SK-N-SH (cell line): ENCODE data around the gene COL4A3. TPM values are rescaled to one million over a fixed set of nuclear protein-coding genes. Genes with fewer than 3 reads are reported as not detected.

Experiments used
- CTCF ChIA-PET: fragments of 300-600, 350-600 bp; formaldehyde crosslinking; extraction: SDS; loops from one replicate; lab custom pipeline; 2021; lab: Yijun Ruan, JAX
- POLR2A ChIA-PET: fragments of 350-600 bp; sonication (Branson Sonifier 250); formaldehyde crosslinking; extraction: SDS; loops from one replicate; lab custom pipeline; 2020; ENCODE audit warnings: antibody characterized with exemption, inconsistent platforms; lab: Yijun Ruan, JAX
- DNase-seq: peaks from one replicate; pipeline ENCODE4 v3.0.0; 2012
- H2AFZ ChIP-seq: fragments of 200-600 bp; sonication (generic); 2 replicates; pipeline ENCODE4 v1.8.1; 2016; ENCODE audit warnings: antibody characterized with exemption, mild to moderate bottlenecking, low read depth
- H3F3A ChIP-seq: fragments of 200-600 bp; sonication (generic); replicated peaks from 2 replicates; pipeline ENCODE3; 2016; ENCODE audit warnings: antibody characterized with exemption, mild to moderate bottlenecking; ENCODE audit not compliant: insufficient read depth
- H3K27ac ChIP-seq, 2 experiments: fragments of 200-500 bp in 1 of 2; fragments of 200-600 bp in 1 of 2; sonication (Bioruptor generic) in 1 of 2; sonication (generic), shearing (Covaris generic) in 1 of 2; 2 replicates each; pipeline versions ENCODE4 v1.5.1 to v1.6.1; 2014 to 2016; ENCODE audit warnings: low read depth in 2 of 2, inconsistent platforms in 1 of 2, low read length in 1 of 2, mild to moderate bottlenecking in 1 of 2, mixed read lengths in 1 of 2
- H3K27me3 ChIP-seq: fragments of 200-600 bp; sonication (generic), shearing (Covaris generic); 2 replicates; pipeline ENCODE4 v1.6.1; 2016; ENCODE audit warnings: mixed run types; ENCODE audit not compliant: insufficient read depth
- H3K36me3 ChIP-seq, 2 experiments: fragments of 200-500 bp in 1 of 2; fragments of 200-600 bp in 1 of 2; sonication (Bioruptor generic) in 1 of 2; sonication (generic) in 1 of 2; replicated peaks in 1 of 2; 2 replicates each; pipeline versions ENCODE3 to v1.5.1; 2014 to 2016; ENCODE audit warnings: low read length in 1 of 2, mild to moderate bottlenecking in 1 of 2; ENCODE audit not compliant: insufficient read depth in 2 of 2, control insufficient read depth in 1 of 2
- H3K4me1 ChIP-seq, 2 experiments: fragments of 200-500 bp in 1 of 2; fragments of 200-600 bp in 1 of 2; sonication (Bioruptor generic) in 1 of 2; sonication (generic), shearing (Covaris generic) in 1 of 2; 2 replicates each; pipeline versions ENCODE4 v1.5.1 to v1.6.1; 2014 to 2016; ENCODE audit warnings: low read depth in 1 of 2, low read length in 1 of 2, mixed run types in 1 of 2; ENCODE audit not compliant: insufficient read depth in 2 of 2, control insufficient read depth in 1 of 2
- H3K4me2 ChIP-seq: fragments of 200-600 bp; sonication (generic), shearing (Covaris generic); 2 replicates; pipeline ENCODE4 v1.6.1; 2017; ENCODE audit warnings: mixed run types
- H3K4me3 ChIP-seq, 2 experiments: fragments of 200-500 bp in 1 of 2; fragments of 200-600 bp in 1 of 2; sonication (Bioruptor generic) in 1 of 2; sonication (generic), shearing (Covaris generic) in 1 of 2; 2 replicates each; pipeline versions ENCODE4 v1.5.1 to v1.8.1; 2014 to 2016; ENCODE audit warnings: low read depth in 2 of 2, inconsistent platforms in 1 of 2, low read length in 1 of 2, mild to moderate bottlenecking in 1 of 2, mixed read lengths in 1 of 2, moderate library complexity in 1 of 2
- H3K79me2 ChIP-seq: fragments of 200-600 bp; sonication (generic); 2 replicates; pipeline ENCODE4 v1.8.1; 2017; ENCODE audit warnings: mild to moderate bottlenecking; ENCODE audit not compliant: insufficient read depth
- H3K9ac ChIP-seq: fragments of 200-600 bp; sonication (generic); 2 replicates; pipeline ENCODE4 v1.6.1; 2017; ENCODE audit warnings: mixed run types
- H3K9me2 ChIP-seq: fragments of 200-600 bp; sonication (generic); 2 replicates; pipeline ENCODE4 v1.6.1; 2017; ENCODE audit warnings: mixed run types
- H3K9me3 ChIP-seq: fragments of 200-600 bp; sonication (generic); 2 replicates; pipeline ENCODE4 v1.6.1; 2017; ENCODE audit warnings: mixed run types, mild to moderate bottlenecking, moderate library complexity
- H4K20me1 ChIP-seq: fragments of 200-600 bp; sonication (generic); 2 replicates; pipeline ENCODE4 v1.6.1; 2017; ENCODE audit warnings: mild to moderate bottlenecking, mixed run types; ENCODE audit not compliant: insufficient read depth
- ELF1 ChIP-seq: IDR thresholded peaks from 2 replicates; pipeline ENCODE4 v1.4.0; 2012
- EZH2phosphoT487 ChIP-seq: fragments of 200-600 bp; sonication (generic); IDR thresholded peaks from 2 replicates; pipeline ENCODE4 v1.6.1; 2017; ENCODE audit warnings: low read depth, mixed run types, mild to moderate bottlenecking, antibody characterized with exemption, moderate library complexity, borderline replicate concordance
- FOSL2 ChIP-seq: IDR thresholded peaks from 2 replicates; pipeline ENCODE4 v1.4.0; 2012; ENCODE audit warnings: low read depth, mild to moderate bottlenecking, moderate library complexity, borderline replicate concordance
- FOXJ3 ChIP-seq: sonication (generic); formaldehyde crosslinking; IDR thresholded peaks from 2 replicates; pipeline ENCODE4 v1.5.1; 2020; ENCODE audit warnings: mild to moderate bottlenecking, missing genetic modification reagents
- FOXM1 ChIP-seq: IDR thresholded peaks from 2 replicates; pipeline ENCODE4 v1.4.0; 2012; ENCODE audit warnings: low read depth, mild to moderate bottlenecking
- MEF2A ChIP-seq: IDR thresholded peaks from 2 replicates; pipeline ENCODE4 v1.4.0; 2012; ENCODE audit warnings: low read depth, borderline replicate concordance
- NRF1 ChIP-seq: IDR thresholded peaks from 2 replicates; pipeline ENCODE4 v1.6.1; 2012; ENCODE audit warnings: low read depth, mild to moderate bottlenecking, low read length
- RCOR1 ChIP-seq: fragments of 150-350 bp; IDR thresholded peaks from 2 replicates; pipeline ENCODE4 v1.6.1; 2017; ENCODE audit warnings: antibody characterized with exemption, low read length
- RFX5 ChIP-seq: IDR thresholded peaks from 2 replicates; pipeline ENCODE4 v1.6.1; 2012; ENCODE audit warnings: mild to moderate bottlenecking, improper control_type of control experiment, low read length
- SIN3A ChIP-seq: IDR thresholded peaks from 2 replicates; pipeline ENCODE4 v1.6.1; 2012; ENCODE audit warnings: low read depth, mild to moderate bottlenecking, low read length, moderate library complexity, borderline replicate concordance
- SMC3 ChIP-seq: IDR thresholded peaks from 2 replicates; pipeline ENCODE4 v1.6.1; 2012; ENCODE audit warnings: low read depth, low read length, improper control_type of control experiment
- TAF1 ChIP-seq: IDR thresholded peaks from 2 replicates; pipeline ENCODE4 v1.6.1; 2012; ENCODE audit warnings: low read depth, mild to moderate bottlenecking, low read length, moderate library complexity, borderline replicate concordance
- TCF12 ChIP-seq: IDR thresholded peaks from 2 replicates; pipeline ENCODE4 v1.4.0; 2012
- YY1 ChIP-seq: IDR thresholded peaks from 2 replicates; pipeline ENCODE4 v1.4.0; 2012; ENCODE audit warnings: low read depth, mild to moderate bottlenecking
- WGBS: methylation state at CpG from one replicate; pipeline ENCODE4 v1.1.6; 2017; ENCODE audit warnings: low lambda C conversion rate; 5-methylcytosine and 5-hydroxymethylcytosine counted together
- polyA plus RNA-seq, 3 experiments: library from polyadenylated mRNA; depleted of rRNA; stranded (reverse); fragments of >200 nt; gene quantifications; 2 replicates each; pipeline ENCODE4 v1.2.3, GENCODE V29; 2012
- TF ChIP-seq, protein P1 (sequence below): IDR thresholded peaks from 2 replicates; pipeline ENCODE4 v1.6.1; 2012; ENCODE audit warnings: mild to moderate bottlenecking, low read depth, low read length, moderate library complexity
- TF ChIP-seq, protein P2 (sequence below): fragments of 150-350 bp; IDR thresholded peaks from 2 replicates; pipeline ENCODE4 v1.6.1; 2017; ENCODE audit warnings: antibody characterized with exemption, low read length, low read depth, borderline replicate concordance
- TF ChIP-seq, protein P3 (sequence below): fragments of 200-600 bp; sonication (generic); IDR thresholded peaks from 2 replicates; pipeline ENCODE4 v1.6.1; 2017; ENCODE audit warnings: antibody characterized with exemption, mild to moderate bottlenecking, moderate library complexity
- TF ChIP-seq, protein P4 (sequence below): IDR thresholded peaks from 2 replicates; pipeline ENCODE4 v1.4.0; 2012; ENCODE audit warnings: low read depth, borderline replicate concordance
- TF ChIP-seq, protein P5 (sequence below): IDR thresholded peaks from 2 replicates; pipeline ENCODE4 v1.4.0; 2012; ENCODE audit warnings: low read depth, borderline replicate concordance

Gene COL4A3
- polyA plus RNA-seq, 1 of the 3 experiments (the other 2 are of a cell fraction): not detected

DNA sequence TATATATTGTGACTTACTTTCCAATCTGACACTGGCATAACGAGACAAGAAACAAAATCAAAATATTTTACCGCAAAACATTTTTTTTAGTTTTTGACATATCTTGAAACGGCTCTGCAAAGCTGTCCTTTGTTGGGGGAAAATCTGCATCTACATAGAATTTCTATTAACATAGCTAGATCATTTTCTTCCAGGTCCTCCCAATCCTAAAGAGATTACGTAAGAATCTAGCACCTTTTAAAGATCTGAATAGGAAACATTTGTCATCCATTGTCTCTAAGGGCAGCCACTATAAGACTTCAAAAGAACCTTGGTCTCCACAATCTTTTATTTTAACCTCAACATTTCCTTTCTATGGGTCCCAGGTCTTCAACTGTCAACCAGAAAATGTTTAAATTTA is 159.4 kb downstream of the COL4A3 start (continued):
- TF ChIP-seq, protein P1, sequence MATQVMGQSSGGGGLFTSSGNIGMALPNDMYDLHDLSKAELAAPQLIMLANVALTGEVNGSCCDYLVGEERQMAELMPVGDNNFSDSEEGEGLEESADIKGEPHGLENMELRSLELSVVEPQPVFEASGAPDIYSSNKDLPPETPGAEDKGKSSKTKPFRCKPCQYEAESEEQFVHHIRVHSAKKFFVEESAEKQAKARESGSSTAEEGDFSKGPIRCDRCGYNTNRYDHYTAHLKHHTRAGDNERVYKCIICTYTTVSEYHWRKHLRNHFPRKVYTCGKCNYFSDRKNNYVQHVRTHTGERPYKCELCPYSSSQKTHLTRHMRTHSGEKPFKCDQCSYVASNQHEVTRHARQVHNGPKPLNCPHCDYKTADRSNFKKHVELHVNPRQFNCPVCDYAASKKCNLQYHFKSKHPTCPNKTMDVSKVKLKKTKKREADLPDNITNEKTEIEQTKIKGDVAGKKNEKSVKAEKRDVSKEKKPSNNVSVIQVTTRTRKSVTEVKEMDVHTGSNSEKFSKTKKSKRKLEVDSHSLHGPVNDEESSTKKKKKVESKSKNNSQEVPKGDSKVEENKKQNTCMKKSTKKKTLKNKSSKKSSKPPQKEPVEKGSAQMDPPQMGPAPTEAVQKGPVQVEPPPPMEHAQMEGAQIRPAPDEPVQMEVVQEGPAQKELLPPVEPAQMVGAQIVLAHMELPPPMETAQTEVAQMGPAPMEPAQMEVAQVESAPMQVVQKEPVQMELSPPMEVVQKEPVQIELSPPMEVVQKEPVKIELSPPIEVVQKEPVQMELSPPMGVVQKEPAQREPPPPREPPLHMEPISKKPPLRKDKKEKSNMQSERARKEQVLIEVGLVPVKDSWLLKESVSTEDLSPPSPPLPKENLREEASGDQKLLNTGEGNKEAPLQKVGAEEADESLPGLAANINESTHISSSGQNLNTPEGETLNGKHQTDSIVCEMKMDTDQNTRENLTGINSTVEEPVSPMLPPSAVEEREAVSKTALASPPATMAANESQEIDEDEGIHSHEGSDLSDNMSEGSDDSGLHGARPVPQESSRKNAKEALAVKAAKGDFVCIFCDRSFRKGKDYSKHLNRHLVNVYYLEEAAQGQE: no peak
- TF ChIP-seq, all 33 proteins: peak for 0

DNA sequence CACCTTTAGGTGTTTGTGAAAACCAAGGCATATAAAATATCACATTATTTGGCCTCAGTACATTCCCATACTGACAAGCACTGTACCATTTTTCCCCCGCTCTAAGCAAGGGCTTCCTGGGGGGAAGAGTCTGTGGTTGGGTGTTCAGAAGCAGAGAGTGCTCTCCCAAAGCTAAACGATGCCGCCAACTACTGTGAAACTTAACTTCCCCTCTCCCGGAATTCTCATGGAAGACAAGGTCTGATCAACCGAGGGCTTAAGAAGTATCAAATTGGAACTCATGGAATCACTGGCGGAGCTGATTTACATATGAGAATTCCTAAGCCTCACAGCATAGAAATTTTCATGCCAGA is 160.2 kb downstream of the COL4A3 start:
- ChIA-PET POLR2A (interaction anchor here (0.6 kb wide), 1 partner anchor 521 kb away, joined by 3 read pairs; no protein-coding TSS in a partner anchor), CTCF (interaction anchor here (1.6 kb wide), 1 partner anchor 16 kb away, joined by 3 read pairs; no protein-coding TSS in a partner anchor)
- H4K20me1 ChIP-seq: peaks cover 5% of the 10 kb centered on the region; the same call in 1 of the 2 replicates
- no peaks in the 10 kb centered on the region for H3F3A ChIP-seq
- H3K4me2 ChIP-seq: peak overlapping the region; percentile 84
- peaks cover 0 to 4% of the 10 kb centered on the region in 2 experiments; a peak in 2 of 4 replicates for H3K4me1 ChIP-seq
- H3K27ac ChIP-seq: peak overlapping the region; percentile 70 to 90; a peak in 3 of 4 replicates
- H3K4me3 ChIP-seq: peak overlapping the region; percentile 90 to 95
- DNase-seq: peak; percentile 64
- H3K27me3 ChIP-seq: no peaks in the 10 kb centered on the region
- WGBS: 10% methylated on average over 6 of the region's 6 CpGs
- TF ChIP-seq TCF12 (no peak), FOXM1 (no peak), RFX5 (no peak), TAF1 (no peak), EZH2phosphoT487 (no peak), RCOR1 (no peak), NRF1 (no peak), YY1 (no peak), SMC3 (no peak), SIN3A (no peak), FOSL2 (no peak), ELF1 (no peak), FOXJ3 (no peak), MEF2A (no peak)
- TF ChIP-seq, protein P2, sequence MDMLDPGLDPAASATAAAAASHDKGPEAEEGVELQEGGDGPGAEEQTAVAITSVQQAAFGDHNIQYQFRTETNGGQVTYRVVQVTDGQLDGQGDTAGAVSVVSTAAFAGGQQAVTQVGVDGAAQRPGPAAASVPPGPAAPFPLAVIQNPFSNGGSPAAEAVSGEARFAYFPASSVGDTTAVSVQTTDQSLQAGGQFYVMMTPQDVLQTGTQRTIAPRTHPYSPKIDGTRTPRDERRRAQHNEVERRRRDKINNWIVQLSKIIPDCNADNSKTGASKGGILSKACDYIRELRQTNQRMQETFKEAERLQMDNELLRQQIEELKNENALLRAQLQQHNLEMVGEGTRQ: no peak
- TF ChIP-seq, protein P3, sequence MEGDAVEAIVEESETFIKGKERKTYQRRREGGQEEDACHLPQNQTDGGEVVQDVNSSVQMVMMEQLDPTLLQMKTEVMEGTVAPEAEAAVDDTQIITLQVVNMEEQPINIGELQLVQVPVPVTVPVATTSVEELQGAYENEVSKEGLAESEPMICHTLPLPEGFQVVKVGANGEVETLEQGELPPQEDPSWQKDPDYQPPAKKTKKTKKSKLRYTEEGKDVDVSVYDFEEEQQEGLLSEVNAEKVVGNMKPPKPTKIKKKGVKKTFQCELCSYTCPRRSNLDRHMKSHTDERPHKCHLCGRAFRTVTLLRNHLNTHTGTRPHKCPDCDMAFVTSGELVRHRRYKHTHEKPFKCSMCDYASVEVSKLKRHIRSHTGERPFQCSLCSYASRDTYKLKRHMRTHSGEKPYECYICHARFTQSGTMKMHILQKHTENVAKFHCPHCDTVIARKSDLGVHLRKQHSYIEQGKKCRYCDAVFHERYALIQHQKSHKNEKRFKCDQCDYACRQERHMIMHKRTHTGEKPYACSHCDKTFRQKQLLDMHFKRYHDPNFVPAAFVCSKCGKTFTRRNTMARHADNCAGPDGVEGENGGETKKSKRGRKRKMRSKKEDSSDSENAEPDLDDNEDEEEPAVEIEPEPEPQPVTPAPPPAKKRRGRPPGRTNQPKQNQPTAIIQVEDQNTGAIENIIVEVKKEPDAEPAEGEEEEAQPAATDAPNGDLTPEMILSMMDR: no peak
- TF ChIP-seq, protein P4, sequence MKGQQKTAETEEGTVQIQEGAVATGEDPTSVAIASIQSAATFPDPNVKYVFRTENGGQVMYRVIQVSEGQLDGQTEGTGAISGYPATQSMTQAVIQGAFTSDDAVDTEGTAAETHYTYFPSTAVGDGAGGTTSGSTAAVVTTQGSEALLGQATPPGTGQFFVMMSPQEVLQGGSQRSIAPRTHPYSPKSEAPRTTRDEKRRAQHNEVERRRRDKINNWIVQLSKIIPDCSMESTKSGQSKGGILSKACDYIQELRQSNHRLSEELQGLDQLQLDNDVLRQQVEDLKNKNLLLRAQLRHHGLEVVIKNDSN: no peak
- TF ChIP-seq, protein P5, sequence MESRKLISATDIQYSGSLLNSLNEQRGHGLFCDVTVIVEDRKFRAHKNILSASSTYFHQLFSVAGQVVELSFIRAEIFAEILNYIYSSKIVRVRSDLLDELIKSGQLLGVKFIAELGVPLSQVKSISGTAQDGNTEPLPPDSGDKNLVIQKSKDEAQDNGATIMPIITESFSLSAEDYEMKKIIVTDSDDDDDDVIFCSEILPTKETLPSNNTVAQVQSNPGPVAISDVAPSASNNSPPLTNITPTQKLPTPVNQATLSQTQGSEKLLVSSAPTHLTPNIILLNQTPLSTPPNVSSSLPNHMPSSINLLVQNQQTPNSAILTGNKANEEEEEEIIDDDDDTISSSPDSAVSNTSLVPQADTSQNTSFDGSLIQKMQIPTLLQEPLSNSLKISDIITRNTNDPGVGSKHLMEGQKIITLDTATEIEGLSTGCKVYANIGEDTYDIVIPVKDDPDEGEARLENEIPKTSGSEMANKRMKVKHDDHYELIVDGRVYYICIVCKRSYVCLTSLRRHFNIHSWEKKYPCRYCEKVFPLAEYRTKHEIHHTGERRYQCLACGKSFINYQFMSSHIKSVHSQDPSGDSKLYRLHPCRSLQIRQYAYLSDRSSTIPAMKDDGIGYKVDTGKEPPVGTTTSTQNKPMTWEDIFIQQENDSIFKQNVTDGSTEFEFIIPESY: no peak
- peak overlapping the region; percentile 86; the same call in 1 of the 2 replicates for H3K9ac ChIP-seq
- peak overlapping the region; percentile 99 for H2AFZ ChIP-seq
- peaks cover 0 to 6% of the 10 kb centered on the region in 2 experiments for H3K36me3 ChIP-seq
- H3K9me2 ChIP-seq: no peaks in the 10 kb centered on the region
- H3K9me3 ChIP-seq: no peaks in the 10 kb centered on the region
- peaks cover 43% of the 10 kb centered on the region for H3K79me2 ChIP-seq
